Right renal cortex interstitium (tissue), 3 donors: ENCODE data around the gene IFNE. TPM values are rescaled to one million over a fixed set of nuclear protein-coding genes. Genes with fewer than 3 reads are reported as not detected.
"Not testable (repeated sequence)": the region's sequence is repeated elsewhere in the genome, so short reads cannot be mapped to it uniquely, and the experiment has no call there.

Experiments used
- DNase-seq, 3 donors: peaks; one replicate each; pipeline ENCODE4 v3.0.0-alpha.2; 2013; ENCODE audit warnings: low read depth in 3 of 3, low spot score in 2 of 3
- polyA plus RNA-seq, 3 donors: library from polyadenylated mRNA; unstranded; fragments of 120-200 nt; gene quantifications; one replicate each; pipeline ENCODE4 v1.2.1, GENCODE V29; 2013; ENCODE audit not compliant: insufficient read length in 3 of 3

IFNE gene
- polyA plus RNA-seq, 3 donors: 0.08 TPM; not detected in 1

DNA sequence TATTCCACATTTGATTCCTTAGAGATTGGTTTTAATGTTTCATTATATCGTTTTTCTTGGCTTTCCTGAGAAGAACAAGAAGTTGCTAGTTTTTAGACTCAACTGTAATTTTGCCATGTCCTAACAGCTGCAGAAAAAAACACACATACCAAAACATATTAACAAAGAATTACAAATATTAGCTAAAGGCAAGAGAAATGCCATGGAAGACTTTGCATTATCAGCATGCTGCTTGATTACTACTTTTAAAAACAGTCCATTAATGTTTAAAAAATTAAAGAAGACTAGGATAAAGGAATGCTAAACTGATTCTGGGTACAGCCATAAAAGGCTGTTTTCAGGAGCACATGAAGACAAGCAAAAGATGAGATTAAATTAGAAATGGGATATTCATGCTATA is 20.5 kb upstream of the IFNE start:
- DNase-seq: no peak

DNA sequence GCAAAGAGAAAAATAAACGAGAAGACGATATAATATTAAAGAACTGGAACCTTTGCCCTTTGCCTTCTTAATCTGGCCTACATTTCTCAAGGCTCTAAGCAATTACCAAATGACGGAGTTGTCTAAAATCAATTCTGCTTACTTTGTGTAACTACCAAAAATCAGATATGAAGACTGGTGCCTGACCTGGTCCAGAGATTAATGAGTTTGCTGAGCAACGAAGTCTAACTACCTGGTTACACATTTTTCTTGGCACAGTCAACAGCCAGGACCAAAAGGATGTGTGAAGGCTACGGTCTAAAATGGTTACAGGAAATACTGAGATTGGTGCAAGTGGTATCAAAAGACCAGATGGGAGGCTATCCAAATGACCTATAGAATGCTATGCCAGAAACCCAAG is 17.8 kb upstream of the IFNE start:
- no peak for DNase-seq

DNA sequence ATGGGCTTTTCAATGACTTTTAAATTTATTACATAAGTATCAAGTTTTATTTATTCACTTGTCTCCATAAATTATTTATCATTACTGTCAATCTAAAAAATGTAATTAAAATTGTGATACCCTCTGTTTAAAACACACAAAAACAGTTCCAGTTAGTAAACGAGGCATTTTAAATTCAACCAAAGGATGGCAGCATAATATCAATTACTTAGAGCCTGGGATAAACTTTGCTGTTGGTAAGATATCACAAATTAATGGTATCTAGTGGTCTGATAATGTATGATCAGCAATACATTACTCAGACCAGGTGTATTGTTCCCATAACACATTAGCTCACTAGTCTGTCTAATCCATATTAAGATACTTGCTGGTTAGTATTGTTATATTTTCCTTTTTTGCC is 9.6 kb upstream of the IFNE start:
- no peak for DNase-seq

DNA sequence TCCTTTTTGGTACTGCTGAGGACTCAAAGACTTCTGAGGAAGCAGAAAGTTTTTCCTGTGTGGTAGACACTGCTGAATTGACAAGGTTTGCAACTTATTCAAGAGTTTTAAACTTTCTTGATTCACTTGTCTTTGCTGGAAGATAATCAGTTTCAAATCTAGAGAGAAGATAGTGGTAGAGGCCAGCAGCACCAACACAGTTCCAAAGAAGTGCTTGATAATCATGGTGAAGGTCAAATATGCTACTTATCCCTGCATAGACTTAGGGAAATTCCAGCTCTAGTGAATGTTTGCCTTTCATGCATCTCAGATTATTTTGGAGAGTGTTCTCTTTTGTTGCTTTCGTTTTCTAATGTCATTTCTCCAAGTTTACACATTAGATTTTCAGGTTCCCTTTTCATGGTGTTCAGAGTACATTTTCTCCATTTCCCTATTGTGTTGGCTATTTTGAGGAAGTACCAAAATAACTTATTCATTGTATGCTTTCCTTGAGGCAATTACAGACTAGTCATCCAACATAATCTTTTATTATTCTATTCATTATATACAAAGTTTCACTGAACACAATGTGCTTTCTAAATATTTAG is 550 bp downstream of the IFNE start:
- DNase-seq: no peak

DNA sequence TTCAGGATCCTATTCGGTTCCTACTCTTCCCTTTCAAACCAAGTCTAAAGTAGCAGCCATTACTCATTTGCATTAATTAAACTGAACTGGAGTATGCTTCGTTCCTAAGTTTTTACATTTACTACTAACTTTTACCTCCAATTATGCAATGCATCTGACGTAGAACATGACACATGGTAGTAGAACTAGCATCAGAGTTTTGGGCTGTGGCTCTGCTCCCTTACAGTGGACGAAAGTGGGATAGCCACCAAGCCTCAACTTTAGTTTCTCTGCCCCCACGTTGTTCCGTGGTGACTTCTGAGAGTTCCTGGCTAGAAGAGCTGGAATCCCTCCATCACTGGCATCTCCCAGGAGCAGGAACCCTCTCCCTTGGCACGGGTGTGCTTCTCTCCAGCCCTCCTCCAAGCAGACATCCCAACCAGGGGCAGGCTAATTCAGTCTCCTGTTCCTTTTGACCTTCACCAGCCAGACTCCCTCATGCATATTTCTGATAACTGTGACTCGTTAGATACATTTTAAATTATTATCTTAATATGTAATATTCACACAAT is 2.9 kb downstream of the IFNE start:
- DNase-seq: no peak

DNA sequence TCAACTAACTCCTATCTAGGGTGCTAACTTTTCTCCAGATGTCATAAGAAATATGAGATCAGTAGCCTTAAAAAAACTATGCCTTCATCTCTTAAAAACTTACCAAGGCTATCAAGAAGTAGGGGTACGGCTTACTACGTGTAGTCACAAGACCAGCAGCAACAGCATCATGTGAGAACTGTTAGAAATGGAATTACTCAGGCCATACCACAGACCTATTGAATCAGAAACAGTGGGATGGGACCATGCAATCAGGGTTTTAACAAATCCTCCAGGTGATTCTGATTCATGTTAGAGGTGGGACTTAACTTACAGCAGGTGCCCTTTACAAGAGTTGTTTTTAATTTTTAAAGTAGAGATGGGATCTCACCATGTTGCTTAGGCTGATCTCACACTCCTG is 4.6 kb downstream of the IFNE start:
- no peak for DNase-seq

DNA sequence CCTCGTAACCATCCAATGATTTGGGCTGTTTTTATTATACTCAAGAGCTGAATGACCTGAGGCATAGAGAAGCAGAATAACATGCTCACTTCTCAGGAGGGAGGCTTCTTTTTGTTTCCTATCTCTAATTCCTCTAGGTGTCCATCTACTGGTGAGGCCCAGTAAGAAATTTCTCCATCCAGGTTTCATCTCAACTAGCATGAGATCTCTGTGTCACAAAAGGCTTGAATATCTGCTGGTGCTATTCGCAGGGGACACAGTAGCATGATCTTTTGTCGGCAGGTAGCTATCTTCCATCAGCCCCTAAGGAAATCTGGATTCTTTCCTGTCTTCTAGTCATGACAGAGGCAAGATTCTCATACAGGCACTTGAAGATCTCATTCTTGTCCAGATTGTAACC is 8.9 kb downstream of the IFNE start:
- no peak for DNase-seq

DNA sequence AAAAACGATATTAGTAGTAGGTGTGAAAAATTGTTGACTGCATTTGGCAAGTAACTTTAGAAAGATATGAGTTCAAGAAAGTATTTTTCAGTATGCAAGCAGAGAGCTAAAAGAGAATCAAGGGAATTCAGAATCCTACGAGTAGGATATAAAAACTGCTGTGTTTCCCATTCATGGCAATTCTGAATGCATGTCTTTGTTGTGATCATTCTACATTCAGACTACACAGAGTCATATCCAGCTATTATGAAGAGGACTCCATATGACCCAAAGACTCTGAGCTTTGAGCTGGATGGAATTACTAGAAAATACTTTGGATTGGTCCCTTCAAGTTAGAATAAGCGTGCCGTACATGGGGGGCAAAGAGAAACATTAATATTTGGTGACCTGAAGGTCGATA is 12.0 kb downstream of the IFNE start:
- no peak for DNase-seq

DNA sequence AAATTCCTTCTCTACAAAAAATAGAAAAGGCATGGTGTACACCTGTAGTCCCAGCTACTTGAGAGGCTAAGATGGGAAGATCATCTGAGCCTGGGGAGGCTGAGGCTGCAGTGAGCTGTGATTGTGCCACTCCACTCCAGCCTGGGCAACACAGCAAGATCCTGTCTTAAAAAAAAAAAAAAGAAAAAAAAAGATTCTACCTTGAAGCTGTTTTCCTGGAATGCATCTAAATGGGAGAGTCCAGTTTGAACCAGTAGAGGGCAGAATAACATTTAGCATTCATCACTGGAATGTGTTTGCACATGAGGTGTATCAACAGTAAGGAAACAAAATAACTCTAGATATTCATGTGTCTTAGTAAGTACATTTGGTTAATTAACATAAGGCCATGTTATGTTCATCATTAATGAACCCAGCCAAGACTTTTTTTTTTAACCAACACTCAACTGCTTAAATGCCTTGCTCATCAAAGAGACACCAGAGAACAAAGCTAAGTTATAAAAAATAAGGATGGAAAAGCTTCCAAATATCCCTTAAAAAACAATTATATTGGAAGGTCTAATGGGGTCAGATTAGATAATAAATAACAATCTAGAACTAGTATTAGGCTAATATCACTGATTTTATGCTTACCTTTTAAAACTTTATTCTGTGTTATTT is 16.1 kb downstream of the IFNE start:
- peak; percentile 15 to 40 (median 16) for DNase-seq

DNA sequence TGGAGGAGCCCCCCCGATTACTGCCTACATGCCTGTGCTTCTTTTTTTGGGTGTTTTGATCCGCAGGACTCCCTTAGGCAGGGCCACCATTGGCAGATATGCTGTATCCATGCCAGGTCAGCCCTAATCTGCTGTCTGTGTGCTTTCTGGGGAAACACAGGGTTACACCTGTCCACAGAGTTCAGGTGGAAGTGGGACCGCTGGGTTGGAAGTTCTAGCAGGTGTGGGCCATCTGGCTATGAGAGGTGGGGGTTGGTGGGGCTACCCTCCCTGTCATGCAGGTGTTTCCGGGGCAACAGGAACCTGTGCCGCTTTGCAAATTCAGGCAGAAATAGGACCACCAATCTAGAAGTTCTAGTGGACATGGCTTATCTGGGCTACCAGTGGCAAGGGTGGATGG is 17.0 kb downstream of the IFNE start:
- DNase-seq: no peak

DNA sequence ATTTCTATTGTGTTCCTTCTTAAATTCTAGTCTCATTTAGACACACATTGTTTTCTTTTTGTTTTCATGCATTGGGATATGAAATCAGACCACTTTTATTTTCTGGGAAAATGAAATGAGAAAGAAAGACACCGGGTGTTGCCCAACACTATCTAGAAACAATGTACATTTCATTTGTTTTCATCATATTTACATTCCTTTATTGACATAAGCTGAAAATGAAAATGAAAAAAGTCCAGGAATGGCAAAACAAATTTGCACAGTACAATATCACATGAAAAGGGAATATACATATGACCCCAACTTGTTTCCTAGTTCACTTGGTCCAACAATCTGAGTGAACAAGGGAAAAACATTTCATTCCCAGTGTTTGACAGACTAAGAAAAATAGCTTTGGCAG is 20.7 kb downstream of the IFNE start:
- no peak for DNase-seq

DNA sequence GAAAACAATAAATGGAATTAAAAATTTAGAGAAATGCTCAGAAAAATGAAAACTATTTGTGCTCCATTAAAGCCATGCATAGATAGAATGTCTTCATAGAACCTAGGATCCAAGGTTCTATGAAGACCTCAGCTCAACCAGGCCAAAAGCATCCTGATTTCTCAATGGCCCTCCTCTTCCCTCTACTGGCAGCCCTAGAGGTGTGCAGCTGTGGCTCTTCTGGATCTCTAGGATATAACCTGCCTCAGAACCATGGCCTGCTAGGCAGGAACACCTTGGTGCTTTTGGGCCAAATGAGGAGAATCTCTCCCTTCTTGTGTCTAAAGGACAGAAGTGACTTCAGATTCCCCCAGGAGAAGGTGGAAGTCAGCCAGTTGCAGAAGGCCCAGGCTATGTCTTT is 26.8 kb downstream of the IFNE start:
- no peak for DNase-seq

DNA sequence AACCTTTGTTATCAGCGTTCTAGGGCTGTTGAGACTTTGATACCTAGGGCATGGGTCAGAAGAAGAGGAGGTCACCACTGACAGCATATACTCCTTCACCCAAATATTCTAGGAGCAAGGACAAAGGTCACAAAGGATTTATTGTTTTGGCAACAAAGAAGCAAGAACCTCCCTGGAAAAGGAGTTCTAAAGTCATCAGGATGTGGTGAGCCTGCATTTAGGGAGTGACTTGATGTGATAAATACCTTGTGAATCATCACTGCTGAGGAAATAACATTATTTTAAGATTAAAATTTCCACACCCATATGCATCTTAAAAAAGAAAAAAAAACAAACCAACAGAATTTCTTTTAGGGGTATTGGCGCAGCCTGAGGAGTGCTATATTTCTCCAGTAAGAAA is 28.0 kb downstream of the IFNE start:
- DNase-seq: no peak

DNA sequence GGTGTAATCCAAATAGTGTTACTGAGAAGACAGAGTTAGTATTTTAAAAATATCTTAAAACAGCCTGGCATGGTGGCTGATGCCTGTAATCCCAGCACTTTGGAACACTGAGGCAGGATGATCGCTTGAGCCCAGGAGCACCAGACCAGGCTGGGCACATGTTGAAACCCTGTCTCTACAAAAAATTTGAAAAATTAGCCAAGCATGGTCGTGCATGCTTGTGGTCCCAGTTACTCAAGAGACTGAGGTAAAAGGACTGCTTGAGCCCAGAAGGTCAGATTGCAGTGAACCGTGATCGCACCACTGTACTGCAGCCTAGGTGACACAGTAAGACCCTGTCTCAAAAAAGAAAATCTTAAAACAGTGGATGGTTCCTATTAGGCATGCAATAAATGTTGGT is 29.4 kb downstream of the IFNE start:
- DNase-seq: no peak

DNA sequence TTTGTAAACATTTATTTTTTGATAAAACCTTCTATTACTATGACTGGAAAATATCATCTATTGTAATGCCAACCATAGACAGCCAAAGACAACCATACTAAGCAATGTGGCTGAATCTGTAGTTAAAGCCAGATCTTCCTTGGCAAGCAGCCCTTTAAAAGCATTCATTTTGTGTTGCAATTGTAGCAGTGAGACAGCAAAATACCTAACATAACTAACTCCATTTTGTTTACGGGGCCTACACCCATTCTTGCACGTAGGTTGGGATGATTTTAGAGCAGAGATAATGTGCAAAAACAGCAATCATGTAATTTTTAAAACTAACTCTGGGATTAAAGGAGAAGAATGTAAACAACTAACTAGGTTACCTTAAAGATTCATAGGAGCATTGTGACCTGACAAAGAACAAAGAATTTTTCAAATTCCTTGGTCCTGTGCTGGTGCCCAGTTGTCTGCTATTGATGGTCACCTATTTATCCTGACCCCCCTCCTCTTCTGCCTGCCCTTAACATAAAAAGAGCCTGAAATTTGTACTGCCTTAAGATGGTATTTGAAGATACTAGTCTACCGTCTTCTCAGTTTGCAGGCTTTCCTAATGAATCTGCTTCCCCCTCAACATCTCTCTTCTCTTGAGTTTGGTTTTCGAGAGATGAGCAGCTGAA is 31.2 kb downstream of the IFNE start:
- no peak for DNase-seq

DNA sequence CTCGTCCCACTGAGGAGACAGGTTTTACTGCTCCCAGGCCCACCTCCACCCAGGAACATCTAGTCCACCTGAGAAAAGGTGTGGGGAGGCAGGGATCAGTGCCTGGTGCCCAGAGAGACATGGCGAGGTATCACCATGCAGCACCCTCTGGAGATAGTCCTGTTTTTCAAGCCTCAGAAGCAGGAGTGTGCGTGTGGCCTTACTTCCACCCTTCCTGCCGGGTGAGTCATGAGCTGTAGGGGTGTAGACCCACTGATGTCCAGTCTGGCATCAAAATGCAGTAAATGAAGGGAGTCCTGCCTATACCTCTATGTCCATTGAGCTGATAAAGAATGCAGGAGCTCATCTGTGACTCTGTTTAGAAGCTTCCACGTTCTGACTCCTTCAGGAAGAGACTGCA is 32.8 kb downstream of the IFNE start:
- DNase-seq: not testable (repeated sequence)

DNA sequence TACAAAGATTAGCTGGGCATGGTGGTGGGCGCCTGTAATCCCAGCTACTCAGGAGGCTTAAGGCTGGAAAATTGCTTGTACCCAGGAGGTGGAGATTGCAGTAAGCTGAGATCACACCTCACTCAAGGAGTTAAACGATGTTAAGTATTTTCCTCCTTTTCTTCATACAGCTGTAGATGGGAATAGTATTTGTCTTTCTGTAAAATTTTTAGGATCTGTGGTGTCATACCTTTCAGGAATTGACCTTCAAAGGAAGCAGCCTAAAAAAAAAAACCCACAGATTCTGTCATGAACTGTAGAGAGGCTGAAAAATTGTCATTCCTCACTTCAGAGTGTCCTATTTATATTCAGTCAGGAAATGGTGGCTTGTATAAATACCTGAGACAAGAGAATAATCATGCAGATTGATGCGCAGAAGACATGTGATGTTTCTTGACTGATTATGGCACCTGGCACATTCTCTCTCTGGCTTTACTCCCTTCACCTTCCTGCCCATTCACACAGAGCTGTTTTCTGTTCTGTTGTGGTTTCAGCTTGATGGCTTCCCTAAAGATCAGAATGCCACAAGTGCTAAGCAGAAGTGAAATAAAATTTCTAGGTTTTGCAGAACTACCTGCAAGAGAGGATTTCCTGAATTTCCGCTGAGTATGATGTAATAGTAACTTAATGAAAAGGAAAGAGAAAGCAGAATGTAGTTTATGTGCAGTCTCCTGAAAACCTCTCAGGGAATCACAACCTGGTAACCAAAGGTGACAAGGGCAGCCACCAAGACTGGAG is 38.1 kb downstream of the IFNE start:
- no peak for DNase-seq

DNA sequence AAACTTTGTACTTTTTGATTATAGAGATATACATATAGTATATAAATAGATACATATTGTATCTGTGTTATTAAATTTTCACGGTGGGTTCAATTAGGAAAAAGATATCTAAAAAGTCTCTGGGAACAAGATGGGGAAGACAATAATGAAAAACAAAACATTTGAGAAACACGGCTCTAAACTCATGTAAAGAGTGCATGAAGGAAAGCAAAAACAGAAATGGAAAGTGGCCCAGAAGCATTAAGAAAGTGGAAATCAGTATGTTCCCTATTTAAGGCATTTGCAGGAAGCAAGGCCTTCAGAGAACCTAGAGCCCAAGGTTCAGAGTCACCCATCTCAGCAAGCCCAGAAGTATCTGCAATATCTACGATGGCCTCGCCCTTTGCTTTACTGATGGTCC is 42.0 kb downstream of the IFNE start, which contains the start of gene IFNA1:
IFNA1 (plus strand) TSS at position 301 of the 400 bp plus-strand sequence; CDS start at position 370, 69 bp downstream.
- DNase-seq: no peak

DNA sequence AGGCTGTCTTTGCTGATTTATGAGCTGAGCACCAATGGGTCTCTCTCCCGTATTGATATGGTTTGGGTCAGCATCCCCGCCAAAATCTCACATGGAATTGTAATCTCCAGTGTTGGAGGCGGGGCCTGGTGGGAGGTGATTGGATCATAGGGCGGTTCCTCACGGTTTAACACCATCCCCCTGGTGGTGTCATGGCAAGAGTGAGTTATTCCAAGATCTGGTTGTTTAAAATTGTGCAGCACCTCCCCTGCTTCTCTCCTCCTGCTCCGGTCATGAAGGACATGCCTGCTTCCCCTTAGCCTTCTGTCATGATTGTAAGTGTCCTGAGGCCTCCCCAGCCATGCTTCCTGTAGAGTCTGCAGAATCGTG is 47.1 kb downstream of the IFNE start:
- DNase-seq: not testable (repeated sequence)

DNA sequence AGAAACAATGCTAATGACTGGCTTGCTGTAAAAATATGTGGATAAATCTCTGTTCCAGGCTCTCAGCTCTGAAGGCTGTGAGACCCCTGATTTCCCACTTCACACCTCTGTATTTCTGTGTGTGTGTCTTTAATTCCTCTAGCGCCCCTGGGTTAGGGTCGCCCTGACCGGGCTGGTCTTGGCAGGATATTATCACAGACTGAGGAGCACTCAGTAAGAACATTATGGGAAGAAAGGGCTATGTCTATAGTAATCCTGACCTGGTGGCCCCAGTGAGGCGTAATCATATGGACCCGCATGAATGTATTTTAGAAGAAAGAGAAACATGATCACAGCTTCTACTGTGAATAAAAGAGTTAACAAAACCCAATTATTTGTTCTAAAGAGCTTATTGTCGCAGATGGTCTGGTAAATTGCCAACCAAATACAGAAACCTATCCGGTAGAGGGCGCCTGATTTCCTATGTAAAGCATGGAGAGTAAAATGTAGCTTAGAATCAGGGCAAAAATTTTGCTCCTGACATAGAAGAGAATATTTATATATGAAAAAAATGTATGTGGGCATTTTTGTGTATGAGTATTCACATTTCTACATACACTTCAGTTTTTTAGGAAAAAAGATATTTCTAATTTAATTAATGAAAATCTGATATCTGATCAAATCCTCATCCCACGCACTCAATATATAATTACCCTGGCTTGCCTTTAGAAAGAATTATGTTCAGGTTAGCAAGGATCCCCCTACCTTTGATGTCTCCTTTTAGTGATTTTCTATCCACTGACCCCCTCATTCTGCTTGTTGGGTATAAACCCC is 47.7 kb downstream of the IFNE start:
- DNase-seq: no peak
